ENCODE results near the gene IGSF8.
"Not testable (repeated sequence)": the region's sequence is repeated elsewhere in the genome, so short reads cannot be mapped to it uniquely, and the experiment has no call there.

IGSF8 gene

DNA sequence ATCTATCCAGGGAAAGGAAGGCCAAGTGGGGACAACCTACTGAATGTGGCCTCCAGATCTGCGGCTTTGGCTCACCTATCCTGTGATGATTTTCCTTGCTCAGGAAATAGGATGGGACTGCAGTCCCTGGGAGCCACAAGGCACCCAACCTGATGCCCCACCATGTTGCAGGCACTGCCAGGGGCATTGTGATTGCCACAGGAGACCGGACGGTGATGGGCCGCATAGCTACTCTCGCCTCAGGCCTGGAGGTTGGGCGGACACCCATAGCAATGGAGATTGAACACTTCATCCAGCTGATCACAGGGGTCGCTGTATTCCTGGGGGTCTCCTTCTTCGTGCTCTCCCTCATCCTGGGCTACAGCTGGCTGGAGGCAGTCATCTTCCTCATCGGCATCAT lies 29.0 kb upstream of the IGSF8 start:
- DNase-seq (ENCODE audit: low spot score) = no peak

DNA sequence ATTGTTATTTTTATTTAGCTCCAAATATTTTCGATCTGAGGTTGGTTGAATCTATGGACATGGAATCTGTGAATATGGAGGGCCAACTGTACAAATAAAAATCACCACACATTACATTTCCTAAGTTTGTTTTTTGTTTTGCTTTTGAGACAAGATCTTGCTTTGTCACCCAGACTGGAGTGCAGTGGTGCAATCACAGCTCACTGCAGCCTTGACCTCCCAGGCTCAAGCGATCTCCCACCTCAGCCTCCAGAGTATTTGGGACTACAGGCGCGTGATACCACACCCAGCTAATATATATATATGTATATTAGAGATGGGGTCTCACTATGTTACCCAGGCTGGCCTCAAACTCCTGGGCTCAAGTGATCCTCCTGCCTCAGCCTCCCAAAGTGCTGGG lies 27.9 kb upstream of the IGSF8 start:
- DNase-seq (ENCODE audit: low spot score) = not testable (repeated sequence)

DNA sequence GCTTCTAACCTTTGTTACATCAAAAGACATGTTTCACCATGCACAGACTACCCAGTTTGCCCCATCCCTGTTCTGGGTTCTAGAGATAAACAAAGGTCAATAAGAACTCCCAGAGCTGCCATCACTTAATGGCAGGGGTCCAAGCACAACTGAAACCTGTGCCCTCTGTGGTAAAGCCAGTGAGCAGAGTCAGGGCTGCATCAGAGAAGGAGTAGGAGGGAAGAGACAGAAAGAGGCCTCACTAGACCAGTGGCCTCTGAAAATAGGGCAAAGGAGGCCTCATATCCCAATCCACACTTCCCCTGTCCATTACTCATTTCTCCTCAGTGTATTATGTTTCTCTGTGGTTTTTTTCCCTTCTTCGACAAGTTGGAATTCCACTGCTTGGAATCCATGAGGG lies 27.3 kb upstream of the IGSF8 start:
- peak; percentile 44 for DNase-seq (ENCODE audit: low spot score)

- peak; percentile 85 for DNase-seq (ENCODE audit: low spot score)
Observed at GRCh38 chr1:160124705-160125478, 26.5 kb upstream of the IGSF8 start.

DNA sequence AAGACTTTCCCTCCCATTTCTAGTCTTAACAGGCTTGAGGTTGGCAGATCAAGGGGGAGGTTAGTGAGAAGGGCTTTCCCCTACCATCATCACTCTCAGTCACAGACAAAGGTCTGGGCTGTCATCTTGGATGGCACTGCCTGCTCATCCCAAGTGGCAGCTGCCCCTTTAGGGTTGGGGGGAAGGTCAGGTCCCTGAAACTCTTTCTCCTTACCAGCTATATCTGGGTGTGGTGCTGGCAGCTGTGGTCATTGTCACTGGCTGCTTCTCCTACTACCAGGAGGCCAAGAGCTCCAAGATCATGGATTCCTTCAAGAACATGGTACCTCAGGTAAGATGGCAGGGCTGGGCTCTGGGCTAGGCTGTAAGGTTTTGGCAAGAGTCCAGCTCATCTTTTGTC lies 25.3 kb upstream of the IGSF8 start:
- no peak for DNase-seq (ENCODE audit: low spot score)

DNA sequence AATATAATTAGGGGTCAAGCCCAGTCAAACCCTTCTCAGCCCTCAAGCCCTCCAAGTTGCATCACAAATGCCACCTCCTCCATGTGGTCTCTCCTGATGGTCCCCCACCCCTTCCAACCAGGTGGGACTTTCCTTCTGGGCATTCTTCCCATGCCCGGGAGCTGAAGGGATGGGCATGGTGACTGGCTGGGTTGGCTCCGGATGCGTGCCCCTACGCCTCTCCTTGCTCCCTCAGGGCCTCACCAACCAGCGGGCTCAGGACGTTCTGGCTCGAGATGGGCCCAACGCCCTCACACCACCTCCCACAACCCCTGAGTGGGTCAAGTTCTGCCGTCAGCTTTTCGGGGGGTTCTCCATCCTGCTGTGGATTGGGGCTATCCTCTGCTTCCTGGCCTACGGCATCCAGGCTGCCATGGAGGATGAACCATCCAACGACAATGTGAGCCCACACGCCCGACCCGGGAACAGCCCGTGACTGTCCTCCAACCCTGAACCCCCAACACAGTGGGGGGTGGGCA lies 24.6 kb upstream of the IGSF8 start:
- no peak for DNase-seq (ENCODE audit: low spot score)

DNA sequence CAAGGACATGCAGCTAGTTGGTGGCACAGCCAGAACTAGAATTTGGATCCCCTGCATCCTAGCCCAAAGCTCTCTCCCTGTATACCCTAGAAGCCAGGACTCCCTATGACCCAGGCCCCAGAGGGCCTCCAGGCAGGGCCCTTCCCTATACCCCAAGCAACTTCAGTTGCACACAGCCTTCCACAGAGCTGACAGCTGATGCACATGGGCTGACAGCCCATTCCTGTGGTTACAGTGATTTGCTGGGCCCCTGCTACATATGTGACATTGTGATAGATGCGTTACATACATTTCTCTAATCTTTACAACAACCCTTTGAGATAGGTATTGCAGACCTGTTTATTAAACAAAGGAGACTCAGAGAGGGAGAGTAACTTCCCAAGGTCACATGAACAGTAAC lies 23.0 kb upstream of the IGSF8 start:
- no peak for DNase-seq (ENCODE audit: low spot score)

DNA sequence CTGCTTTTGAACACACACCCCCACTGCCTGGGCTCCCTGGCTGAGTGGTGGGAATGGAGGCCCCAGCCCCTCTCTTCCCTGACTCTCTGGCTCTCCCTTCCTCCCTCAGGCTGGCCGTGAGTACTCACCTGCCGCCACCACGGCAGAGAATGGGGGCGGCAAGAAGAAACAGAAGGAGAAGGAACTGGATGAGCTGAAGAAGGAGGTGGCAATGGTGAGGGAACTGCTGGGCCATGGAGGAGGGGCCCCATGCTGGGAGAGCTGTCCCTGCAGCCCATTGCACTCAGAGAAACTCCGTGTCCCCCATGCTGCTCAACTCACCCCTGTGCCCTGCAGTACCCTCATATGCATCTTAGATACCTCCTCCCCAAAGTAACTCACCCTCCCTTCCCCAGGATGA lies 22.4 kb upstream of the IGSF8 start:
- no peak for DNase-seq (ENCODE audit: low spot score)

DNA sequence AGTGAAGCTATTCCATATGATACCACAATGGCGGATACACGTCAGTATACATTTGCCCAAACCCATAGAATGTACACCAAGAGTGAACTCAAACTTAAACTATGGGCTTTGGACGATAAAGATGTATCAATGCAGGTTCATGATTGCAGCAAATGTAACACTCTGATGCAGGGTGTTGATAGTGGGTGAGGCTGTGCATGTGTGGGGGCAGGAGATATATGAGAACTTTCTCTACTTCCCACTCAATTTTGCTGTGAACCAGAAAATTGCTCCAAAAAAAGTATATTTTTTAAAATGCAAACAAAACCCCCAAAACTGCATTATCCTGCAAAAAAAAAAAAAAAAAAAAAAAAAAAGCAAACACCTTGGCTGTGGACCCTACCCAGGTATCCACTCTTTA lies 20.5 kb upstream of the IGSF8 start:
- DNase-seq (ENCODE audit: low spot score) = no peak

DNA sequence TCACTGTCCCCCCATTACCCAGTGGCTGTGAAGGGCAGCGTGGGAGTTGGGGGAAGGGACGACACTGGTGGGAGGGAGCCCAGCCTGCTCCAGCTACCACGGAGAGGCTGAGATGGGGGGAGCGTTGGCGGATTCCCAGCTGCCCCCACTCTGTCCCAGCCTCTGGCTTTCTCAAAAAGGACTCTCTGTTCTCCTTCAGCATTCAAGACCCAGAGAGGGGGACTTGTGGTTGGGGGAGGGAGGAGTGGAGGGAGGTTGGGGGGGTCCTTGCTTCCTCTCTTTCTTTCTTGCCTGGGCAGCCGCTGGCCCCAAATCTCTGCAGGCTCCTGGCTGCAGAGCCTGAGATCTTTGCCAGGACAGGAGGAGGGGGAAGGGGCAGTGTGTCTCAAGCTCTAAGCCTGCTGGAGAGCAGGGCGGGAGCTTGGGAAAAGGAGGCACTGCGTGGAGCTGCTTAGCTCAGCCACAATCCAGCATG lies 19.3 kb upstream of the IGSF8 start:
- peak; percentile 79 for DNase-seq (ENCODE audit: low spot score)

- DNase-seq (ENCODE audit: low spot score) = no peak
Observed at GRCh38 chr1:160117300-160117699, 18.9 kb upstream of the IGSF8 start.

DNA sequence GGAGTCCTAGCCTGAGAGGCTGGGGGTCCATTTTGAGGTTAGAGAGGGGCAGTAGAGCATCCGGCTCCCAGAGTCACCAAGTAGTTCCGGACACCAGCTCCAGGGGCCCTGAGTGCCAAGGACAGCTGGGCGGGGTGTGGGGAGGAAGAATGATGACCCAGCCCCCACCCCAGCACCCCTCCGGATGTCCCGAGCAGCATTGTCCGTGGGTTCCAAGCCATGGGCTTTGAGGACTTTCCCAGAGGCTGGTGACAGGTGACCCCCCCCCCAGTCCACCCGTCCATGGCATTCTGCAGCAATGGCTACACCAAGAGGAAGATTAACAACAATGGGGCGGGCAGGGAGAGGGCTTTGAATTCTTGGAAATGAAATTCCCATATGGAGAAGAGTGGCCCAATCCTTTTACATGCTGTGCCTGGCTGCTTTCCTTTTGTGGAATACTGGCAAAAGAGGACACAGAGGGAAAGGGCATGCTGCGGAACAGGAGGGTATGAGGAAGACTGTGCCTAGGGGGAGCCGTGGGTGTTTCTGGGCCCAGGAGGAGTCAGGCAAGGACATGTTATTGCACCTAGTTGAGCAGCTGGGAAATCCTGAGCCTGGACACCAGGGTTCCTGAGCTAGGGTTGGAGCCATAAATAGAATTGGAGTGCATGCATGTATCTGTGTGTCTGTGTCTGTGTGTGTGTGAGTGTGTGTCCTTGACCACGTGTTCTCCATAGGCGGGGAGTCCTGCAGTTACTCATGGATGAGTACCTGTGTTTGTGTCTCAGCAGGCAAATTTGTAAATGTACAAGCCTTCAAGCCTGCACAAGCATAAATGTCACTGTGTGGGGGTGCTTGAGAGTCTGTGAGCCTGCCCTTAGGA lies 18.1 kb upstream of the IGSF8 start:
- DNase-seq (ENCODE audit: low spot score) = no peak

GRCh38 chr1:160115545-160116282 lies 17.3 kb upstream of the IGSF8 start, which contains the start of gene ATP1A2:
ATP1A2 (plus strand) TSS chr1:160115759; CDS start chr1:160115862, 103 bp downstream.
- DNase-seq (ENCODE audit: low spot score) = no peak

- DNase-seq (ENCODE audit: low spot score) = no peak
Observed at GRCh38 chr1:160114085-160114484, 15.7 kb upstream of the IGSF8 start.

- DNase-seq (ENCODE audit: low spot score) = no peak
Observed at GRCh38 chr1:160113407-160113806, 15.0 kb upstream of the IGSF8 start.

DNA sequence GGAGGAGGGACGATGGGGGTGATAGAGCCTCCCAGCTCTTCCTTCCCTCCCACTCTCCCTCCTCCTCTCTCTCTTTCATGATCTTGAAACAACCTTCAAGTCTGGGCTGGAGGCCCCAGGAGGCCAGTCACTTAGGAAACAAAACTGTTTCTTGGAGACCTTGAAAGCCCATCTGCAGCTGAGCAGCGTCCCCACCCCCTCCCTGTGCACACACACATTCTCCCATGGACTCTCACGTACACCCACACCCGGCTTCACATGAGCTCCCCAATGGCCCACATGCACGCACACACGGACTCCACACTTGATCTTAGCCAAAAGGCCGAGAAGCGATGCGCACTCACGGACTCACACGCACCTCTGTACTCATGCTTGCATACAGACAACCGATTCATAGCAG lies 13.9 kb upstream of the IGSF8 start:
- DNase-seq (ENCODE audit: low spot score) = no peak

GRCh38 chr1:160111462-160111861 lies 13.0 kb upstream of the IGSF8 start:
- DNase-seq (ENCODE audit: low spot score) = not testable (repeated sequence)

DNA sequence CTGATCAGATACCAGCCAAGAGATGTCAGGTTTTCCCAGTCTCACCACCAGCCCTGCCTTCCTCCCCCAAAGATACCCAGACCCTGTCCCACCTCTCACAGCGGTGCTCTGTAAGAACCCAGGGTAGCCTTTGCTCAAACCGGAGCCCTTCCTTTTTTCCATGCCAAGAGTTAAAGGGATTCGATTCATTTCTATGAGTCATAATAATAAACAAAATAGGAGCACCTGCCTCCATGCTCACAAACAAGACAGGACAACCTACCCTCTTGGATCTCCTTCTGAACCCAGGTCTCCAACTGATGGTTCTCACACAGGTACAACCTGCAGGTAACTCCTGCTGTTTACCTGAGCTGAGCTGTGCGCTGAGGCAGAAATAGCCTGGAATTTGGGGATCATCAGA lies 11.3 kb upstream of the IGSF8 start:
- no peak for DNase-seq (ENCODE audit: low spot score)

DNA sequence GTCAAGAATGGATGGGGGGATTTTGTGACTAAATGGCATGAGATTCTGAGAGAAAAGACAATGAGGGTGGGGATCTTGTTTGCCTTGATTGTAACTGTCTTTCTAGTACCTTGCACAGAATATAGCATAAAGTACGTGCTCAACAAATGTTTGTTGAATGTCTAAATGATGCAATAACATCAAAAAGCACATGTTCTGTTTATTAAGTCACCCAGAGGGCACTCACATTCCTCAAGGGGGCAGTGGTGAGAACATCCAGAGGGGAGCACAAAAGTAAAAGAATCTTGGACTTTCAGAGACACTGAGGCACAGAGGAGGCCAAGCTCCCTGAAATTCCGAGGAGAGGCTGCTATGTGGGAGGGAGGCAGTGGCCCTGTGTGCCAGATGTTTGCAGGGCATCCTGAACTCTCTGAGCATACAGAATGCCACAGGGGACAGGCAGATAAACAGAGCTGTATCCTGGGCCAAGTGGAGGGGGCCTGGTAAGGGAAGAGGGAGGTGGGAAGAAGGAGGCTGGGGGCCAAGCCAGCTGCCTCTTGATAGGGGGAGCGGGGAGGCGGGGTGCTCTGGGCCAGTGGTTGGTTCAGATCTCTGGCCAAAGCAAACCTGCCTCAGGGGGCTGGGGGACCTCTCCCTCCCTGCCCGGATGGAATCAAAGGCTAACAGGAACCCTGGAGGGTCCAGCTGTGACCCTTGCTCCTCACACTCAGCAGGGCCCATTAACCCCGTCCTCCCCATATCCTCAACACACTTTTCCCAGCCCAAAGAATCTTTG lies 10.7 kb upstream of the IGSF8 start:
- peak; percentile 67 for DNase-seq (ENCODE audit: low spot score)

DNA sequence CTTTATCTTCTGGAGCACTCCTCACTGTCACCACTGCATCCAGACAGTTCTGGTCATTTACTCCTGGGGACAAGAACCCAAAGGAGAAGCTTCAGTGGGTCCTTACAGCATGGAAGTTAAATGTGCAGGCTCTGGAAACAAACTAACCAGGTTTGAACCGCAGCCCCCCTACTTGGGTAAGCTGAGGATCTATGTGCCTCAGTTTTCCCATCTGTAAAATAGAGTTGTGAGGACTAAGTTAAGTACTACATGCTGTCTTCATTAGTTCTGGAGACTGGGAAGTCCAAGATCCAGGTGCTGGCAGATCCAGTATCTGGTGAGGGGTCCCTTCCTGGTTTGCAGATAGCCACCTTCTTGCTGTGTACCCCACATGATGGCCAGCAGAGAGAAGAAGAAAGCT lies 9.1 kb upstream of the IGSF8 start:
- DNase-seq (ENCODE audit: low spot score) = no peak

- DNase-seq (ENCODE audit: low spot score) = no peak
Observed at GRCh38 chr1:160105155-160105554, 6.7 kb upstream of the IGSF8 start.

Measured in AG20443 (cell line).